Endometrial microvascular endothelial cells (primary cell): ENCODE results near the gene PARP4. TPM values are rescaled to one million over a fixed set of nuclear protein-coding genes. Genes with fewer than 3 reads are reported as not detected.
"Not testable (repeated sequence)": the region's sequence is repeated elsewhere in the genome, so short reads cannot be mapped to it uniquely, and the experiment has no call there.

Experiments used
- in situ Hi-C: cut with HindIII; loops from 2 replicates; pipeline ENCODE4 v1.10.0; 2017; ENCODE audit warnings: low sequenced_read_pairs, low pct_unique_long_range_greater_than_20kb; ENCODE audit errors: inconsistent ontology term
- total RNA-seq: library from RNA; depleted of rRNA; stranded (reverse); fragments of >200 nt; gene quantifications from one replicate; pipeline ENCODE4 v1.2.3, GENCODE V29; 2015; ENCODE audit errors: inconsistent ontology term

PARP4 gene
- total RNA-seq, 1 donor from 2014 or later: 103 TPM

DNA sequence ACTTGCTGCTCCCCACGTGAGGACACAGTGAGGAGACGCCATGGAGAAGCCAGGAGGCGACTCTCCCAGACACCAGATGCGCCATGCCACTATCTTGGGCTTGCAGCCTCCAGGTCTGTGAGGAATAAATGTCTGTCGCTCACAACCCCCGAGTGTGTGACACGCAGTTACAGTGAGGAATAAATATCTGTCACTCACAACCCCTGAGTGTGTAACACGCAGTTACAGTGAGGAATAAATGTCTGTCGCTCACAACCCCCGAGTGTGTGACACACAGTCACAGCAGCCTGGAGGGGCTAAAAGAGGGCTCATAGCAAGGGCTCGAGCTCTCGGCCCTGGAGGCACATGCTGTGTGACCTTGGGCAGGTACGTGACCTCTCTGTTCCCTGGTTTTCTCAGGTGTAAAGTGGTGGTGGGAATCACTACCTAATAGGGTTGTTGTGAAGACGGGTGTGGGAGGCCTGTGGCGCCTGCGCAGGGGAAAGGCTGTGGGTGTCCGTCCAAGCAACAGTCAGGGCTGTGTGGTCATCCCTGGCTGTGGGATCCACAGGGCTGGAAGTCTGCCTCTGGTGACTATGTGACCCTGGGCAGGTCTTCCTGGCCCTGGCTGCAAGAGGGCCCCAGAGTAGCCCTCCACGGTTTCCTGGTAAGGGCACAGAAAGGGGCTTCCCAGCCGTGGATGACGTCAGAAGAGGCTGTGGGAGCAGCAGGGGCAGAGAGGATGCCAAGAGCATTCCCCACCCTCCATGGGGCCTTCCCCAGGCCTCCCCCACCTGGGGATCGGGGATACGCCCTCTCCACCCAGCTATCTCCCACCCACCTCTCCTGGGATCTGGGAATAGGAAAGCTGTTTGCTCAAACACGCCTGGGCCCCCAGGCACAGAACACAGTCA lies 125.5 kb downstream of the PARP4 start:
- in situ Hi-C loops: no loop called here

DNA sequence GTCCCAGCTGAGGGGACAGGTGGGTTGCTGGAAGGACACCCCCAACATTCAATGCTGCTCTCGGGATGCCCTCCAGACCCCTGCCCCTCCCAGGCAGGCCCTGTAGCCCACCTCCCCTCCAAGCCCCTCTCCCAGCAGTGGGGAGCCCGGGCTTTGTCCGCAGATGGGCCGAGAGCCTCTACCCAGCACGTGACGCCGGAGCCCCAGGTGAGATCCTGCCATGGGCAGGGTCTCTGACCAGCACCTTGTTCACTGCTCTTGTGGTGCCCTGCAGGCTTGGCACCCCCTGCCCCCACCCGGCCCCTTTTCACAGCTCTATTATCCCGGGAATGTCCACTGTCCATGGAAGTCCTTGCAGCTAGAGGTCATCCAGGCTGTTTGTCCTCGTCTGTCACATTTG lies 126.7 kb downstream of the PARP4 start:
- in situ Hi-C loops: no loop called here

DNA sequence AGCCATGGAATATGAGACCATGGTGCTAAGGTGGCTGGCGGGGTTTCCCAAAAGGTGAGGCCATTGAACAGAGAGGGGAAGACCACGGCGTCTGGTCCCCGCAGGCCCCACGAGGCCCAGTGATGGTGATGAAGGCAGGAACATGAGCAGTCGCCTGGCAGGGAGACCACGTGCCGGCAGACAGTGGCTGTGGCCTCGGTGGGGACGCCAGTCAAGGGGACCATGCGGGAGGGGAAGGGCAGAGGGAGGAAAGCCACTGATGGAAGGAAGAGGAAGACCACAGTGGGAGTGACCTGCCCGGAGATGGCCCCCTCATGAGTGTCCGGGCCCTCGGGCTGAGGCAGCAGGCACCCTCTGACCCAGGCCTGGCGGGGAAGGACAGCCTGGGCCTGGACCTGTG lies 127.6 kb downstream of the PARP4 start:
- in situ Hi-C loops: not testable (repeated sequence)

DNA sequence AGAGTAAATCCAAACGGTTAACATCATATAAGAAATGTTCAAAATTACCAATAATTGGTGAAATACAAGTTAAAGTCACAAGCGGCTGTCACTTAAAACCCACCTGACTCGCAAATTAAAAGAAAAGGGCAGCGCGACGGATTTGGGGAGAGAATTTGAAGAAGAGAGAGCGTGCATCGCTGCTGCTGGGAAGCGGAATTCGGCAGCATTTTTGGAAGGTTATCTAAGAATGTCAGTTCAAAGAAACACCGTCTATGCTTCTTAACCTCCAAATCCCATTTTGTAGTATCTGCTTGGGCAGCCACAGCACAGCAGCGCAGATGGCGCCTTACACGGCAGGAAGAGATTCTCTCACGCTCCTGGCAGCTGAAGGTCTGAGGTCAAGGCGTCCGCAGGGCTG lies 128.5 kb downstream of the PARP4 start:
- in situ Hi-C loops: not testable (repeated sequence)

DNA sequence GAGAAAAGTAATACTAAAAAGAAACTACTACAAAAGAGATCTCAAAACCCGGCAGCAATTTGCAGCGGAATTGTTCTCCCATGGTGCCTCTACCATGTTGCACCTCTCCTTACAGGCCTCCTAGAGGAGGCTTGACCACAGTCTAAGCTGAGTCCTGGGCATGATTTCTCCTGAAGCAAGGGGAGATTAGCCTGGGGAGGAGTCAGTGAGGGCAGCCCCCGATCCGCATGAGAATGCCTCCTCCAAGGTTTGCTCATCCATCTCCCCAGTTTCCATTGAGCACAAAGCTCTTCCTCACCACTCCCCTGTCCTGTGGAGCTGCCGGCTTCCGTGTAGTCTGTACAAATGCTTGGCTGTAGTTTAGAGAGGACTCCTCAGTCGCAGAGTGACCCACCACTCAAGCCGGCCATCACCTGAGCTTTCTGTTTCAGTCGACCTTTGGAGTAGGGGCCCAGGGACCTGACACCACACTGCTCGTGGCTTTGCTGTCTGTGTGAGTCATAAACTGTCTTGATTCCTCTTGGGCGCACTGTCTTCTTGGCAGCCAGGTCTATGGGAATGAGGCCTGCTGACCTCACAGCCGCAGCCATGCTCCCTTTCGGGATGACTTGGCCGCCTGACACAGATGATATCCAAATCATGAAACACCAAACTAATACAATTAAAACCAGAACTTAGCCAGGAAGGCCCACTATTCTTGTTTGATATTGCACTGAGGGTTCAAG lies 130.9 kb downstream of the PARP4 start:
- in situ Hi-C loops: no loop called here

DNA sequence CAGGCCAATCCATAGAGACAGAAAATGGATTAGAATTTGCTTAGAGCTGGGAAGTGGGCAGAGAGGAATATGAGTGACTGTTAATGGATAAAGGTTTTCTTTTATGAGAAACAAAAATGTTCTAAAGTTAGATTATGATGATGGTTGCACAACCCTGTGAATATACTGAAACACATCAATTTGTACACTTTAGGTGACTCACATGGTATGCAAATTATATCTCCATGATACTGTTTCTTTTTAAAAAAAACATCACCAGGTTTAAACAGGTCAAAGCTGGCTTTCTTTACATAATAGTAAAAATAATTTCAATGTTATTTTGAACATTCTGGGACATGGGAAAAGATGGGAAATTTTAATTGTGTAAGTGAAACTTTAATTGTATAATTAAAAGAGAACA lies 131.7 kb downstream of the PARP4 start:
- in situ Hi-C loops: not testable (repeated sequence)

GRCh38 chr13:24380227-24380626 lies 132.4 kb downstream of the PARP4 start:
- in situ Hi-C loops: not testable (repeated sequence)

DNA sequence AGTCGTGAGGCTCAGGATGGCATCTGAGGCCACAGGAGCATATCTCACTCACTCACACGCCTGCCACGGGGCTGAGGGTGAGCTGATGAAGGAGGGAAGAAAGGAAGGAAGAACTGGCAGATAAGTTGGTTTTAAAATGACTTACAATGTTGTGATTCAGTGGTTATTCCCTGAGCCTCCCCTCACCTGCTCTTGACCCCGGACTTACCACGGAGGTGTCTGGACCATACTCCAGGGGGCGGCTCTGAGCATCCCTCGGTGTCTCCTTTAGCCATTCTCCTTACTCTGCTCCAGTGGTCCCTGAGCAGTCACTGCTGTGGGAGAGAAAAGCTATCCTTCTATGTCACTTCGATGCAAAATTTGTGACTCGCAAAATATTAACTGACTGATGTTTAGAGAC lies 141.3 kb downstream of the PARP4 start:
- in situ Hi-C loops: not testable (repeated sequence)

Other genes starting within 250 kb of the PARP4 start
- not detected for gene C1QTNF9, start 203.2 kb downstream of the PARP4 start, total RNA-seq
- gene ATP12A, start 167.6 kb upstream of the PARP4 start, total RNA-seq: not detected